Omental fat pad (tissue), 4 donors: ENCODE results near the gene SIDT1. TPM values are rescaled to one million over a fixed set of nuclear protein-coding genes. Genes with fewer than 3 reads are reported as not detected.

Experiments
- ATAC-seq: fragments of 150-250 bp; one replicate; pipeline ENCODE4 v1.9.1; 2016; ENCODE audit warnings: mild to moderate bottlenecking, moderate library complexity; ENCODE audit not compliant: low FRiP score
- DNase-seq: peaks from one replicate; pipeline ENCODE4 v3.0.0-alpha.2; 2019; ENCODE audit warnings: low spot score
- total RNA-seq, 4 donors: library from RNA; depleted of rRNA; stranded (reverse); fragments of >200 nt; gene quantifications; one replicate each; pipeline ENCODE4 v1.1.0, GENCODE V29; 2016
- TF ChIP-seq, protein P1 (sequence below), 3 donors: fragments of 450-650 bp; IDR thresholded peaks; one replicate each; pipeline ENCODE4 v1.5.1; 2016 to 2017; ENCODE audit warnings: antibody characterized with exemption in 3 of 3, mild to moderate bottlenecking in 3 of 3, moderate library complexity in 2 of 3

SIDT1 gene
- total RNA-seq, 4 donors from 2014 or later = 2.7 to 7.4 (median 5.1) TPM

DNA sequence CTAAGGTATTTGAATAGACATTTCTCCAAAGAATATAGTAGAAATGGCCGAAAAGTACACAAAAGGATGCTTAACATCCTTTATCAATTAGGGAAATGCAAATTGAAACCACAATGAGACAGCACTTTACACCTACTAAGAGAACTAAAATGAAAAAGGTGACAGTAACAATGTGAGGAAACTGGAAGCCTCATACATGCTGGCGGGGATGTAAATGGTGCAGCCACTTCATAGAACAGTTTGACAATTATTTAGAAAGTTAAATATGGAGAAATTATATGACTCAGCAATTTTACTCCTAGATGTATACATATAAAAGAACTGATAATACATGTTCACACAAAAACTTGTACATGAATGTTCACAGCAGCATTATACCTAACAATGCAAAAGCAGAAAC is 30.8 kb upstream of the SIDT1 start:
- ATAC-seq = no peak

DNA sequence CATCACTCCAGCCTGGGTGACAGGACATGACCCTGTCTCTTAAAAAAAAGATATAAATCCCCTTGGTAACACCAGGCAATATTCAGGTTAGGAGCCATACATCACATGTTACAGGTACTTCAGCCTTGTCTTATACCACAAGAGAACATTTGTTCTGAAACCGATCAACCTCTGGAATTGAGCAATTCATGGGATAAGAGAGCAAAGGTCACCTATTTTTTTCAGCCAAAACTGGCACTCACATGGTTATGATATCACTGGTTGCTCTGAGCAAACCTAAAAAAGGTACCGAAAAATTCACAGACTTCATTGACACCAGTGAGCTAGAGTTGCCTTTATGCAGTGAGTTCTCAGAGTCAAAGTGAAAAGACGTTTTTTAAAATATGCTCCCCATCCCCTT is 26.5 kb upstream of the SIDT1 start:
- TF ChIP-seq, protein P1, sequence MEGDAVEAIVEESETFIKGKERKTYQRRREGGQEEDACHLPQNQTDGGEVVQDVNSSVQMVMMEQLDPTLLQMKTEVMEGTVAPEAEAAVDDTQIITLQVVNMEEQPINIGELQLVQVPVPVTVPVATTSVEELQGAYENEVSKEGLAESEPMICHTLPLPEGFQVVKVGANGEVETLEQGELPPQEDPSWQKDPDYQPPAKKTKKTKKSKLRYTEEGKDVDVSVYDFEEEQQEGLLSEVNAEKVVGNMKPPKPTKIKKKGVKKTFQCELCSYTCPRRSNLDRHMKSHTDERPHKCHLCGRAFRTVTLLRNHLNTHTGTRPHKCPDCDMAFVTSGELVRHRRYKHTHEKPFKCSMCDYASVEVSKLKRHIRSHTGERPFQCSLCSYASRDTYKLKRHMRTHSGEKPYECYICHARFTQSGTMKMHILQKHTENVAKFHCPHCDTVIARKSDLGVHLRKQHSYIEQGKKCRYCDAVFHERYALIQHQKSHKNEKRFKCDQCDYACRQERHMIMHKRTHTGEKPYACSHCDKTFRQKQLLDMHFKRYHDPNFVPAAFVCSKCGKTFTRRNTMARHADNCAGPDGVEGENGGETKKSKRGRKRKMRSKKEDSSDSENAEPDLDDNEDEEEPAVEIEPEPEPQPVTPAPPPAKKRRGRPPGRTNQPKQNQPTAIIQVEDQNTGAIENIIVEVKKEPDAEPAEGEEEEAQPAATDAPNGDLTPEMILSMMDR (IDR thresholded peaks at IDR 0.05) = no peak

More for the DNA sequence above, 30.8 kb upstream of the SIDT1 start:
- DNase-seq = no peak
- TF ChIP-seq, protein P1 (IDR thresholded peaks at IDR 0.05) = no peak

DNA sequence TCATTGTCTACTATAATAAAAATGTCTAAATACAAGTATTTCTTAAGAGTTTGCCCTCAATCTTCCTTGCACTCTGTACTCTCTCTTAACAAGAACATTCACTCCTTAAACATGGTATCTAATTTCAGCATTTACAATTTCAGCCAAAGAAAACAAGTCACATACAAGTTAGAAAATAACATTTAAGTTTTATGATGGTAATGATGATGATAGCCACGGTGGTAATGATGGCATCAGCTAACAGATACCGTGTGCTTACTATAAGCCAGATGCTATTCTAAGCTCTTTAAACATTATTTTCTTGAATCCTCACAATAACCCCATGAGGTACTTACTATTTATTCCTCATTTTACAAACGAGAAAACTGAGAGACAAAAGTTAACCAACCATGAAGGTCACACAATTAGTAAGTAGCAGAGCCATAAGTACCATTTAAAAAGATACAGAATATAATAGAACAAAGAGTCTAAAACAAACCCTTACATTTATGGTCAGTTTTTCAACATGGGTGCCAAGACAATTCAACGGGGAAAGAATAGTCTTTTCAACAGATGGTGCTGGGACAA is 24.8 kb upstream of the SIDT1 start:
- TF ChIP-seq, protein P1 (IDR thresholded peaks at IDR 0.05) = no peak
- no peak for ATAC-seq
- no peak for DNase-seq

More for the DNA sequence above, 26.5 kb upstream of the SIDT1 start:
- DNase-seq (no peak), ATAC-seq (no peak)

DNA sequence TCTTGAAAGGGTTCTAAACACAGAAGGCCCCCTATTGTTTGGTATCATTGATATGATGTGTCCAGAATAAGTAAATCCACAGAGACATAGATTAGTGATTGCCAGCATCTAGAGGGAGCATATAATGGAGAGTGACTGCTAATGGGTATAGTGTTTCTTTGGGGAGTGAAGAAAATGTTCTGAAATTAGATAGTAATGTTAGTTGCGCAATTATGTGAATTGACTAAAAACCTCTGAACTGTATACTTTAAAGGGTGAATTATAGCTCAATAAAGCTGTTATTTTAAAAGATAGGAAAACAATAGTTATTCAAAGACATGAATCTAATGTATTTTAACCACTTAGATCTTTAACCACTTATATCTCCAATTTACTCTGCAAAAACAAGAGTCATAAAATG is 23.4 kb upstream of the SIDT1 start:
- TF ChIP-seq, protein P1 (IDR thresholded peaks at IDR 0.05) = no peak
- no peak for DNase-seq
- ATAC-seq = no peak

DNA sequence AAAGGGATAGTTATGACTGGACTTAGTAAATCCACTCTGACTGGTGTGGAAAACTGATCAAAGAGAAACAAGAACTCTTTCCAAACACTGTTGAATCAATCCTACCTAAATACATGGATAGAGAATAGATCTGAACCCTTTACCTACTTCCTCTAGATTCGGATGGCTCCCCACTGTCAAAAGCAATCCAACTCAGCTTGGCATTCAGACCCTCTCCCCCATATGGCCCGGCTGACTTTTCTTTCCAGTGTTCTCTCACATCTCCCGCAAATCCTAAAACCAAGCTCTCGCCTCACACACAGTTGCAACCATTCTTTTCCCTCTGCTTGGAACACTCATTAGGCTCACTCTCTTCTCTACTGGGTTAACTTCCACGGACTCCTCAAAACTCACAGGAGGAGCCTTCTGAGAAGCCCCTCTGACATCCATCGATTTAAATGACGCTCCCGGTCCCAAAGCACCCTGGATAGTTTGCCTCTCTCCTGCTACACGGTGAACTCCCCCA is 18.0 kb upstream of the SIDT1 start:
- TF ChIP-seq, protein P1 (IDR thresholded peaks at IDR 0.05) = no peak
- DNase-seq = no peak
- peak; percentile 21 for ATAC-seq

DNA sequence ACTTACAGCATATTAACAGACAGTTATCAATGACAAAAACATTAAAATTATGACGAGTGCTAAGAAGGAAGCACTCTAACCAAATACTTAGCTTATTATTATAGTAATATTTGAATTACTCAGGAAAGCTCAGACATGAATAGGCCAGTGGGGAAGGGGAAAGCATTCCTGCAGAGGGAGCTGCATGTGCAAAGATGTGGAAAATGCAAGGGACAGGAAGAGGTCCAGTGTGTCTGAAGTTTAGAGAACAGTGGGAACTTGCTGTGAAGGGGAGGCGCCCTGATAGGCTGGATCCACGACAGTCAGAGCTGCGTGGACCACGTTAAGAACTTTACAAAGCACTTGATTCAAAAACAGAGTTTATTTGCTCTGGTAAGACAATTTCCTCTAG is 16.2 kb upstream of the SIDT1 start:
- ATAC-seq = no peak
- DNase-seq = no peak
- TF ChIP-seq, protein P1 (IDR thresholded peaks at IDR 0.05) = no peak

DNA sequence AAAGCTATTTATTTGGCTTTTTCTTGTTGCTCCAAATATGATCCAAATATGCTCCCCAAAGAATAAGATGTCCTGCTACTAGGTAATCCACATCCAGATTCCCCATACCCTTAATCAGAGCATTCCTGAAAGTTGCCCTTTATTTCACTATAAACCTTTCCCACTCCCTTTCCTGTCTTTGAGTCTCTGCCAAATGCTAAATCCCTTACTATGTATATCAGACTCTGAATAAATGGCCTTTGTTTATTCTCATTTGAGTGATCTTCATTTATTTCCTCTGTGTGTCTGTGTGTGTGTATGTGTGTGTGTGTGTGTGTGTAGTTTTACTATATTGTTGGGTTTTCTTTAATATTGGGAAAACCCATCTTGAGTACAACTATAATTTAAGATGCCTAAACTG is 10.4 kb upstream of the SIDT1 start:
- ATAC-seq (no peak), DNase-seq (no peak)
- TF ChIP-seq, protein P1 (IDR thresholded peaks at IDR 0.05) = no peak
